Measurements from ENCODE around the gene KRTAP3-1. TPM values are rescaled to one million over a fixed set of nuclear protein-coding genes. Genes with fewer than 3 reads are reported as not detected.
"Not testable (repeated sequence)": the region's sequence is repeated elsewhere in the genome, so short reads cannot be mapped to it uniquely, and the experiment has no call there.

KRTAP3-1 gene
- polyA plus RNA-seq, 1 experiment: not detected

DNA sequence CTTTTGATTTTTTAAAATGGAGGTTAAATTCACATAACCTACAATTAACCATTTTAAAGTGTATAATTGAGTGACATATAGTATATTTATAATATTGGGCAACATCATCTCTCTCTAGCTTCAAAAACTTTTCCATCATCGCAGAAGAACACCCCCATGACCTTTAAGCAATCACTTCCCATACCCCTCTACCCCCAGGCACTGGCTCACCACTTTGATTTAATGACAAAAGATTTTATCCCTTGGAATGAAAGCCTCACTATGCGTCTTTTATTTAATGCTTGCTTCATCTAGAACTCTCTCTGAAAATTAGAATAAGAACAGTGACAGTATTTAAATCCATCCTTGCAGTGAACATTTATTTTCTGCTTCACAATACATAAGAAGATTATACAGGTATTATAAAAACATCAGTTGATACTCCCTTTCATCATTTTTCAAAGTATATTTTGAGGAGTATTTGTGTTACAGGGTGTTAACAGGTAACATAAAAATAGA lies 29.0 kb upstream of the KRTAP3-1 start:
- CTCF ChIA-PET: no interaction called here
- H3K27me3 ChIP-seq (ENCODE audit: control insufficient read depth, insufficient read depth, low read length): no peaks in the 10 kb centered on the region
- H3K4me3 ChIP-seq (ENCODE audit: low read depth, low read length): no peak overlapping the region
- H3K36me3 ChIP-seq (ENCODE audit: control insufficient read depth, insufficient read depth, low read length): no peaks in the 10 kb centered on the region
- no peak for DNase-seq (ENCODE audit: low read depth)
- TF ChIP-seq, protein P1, sequence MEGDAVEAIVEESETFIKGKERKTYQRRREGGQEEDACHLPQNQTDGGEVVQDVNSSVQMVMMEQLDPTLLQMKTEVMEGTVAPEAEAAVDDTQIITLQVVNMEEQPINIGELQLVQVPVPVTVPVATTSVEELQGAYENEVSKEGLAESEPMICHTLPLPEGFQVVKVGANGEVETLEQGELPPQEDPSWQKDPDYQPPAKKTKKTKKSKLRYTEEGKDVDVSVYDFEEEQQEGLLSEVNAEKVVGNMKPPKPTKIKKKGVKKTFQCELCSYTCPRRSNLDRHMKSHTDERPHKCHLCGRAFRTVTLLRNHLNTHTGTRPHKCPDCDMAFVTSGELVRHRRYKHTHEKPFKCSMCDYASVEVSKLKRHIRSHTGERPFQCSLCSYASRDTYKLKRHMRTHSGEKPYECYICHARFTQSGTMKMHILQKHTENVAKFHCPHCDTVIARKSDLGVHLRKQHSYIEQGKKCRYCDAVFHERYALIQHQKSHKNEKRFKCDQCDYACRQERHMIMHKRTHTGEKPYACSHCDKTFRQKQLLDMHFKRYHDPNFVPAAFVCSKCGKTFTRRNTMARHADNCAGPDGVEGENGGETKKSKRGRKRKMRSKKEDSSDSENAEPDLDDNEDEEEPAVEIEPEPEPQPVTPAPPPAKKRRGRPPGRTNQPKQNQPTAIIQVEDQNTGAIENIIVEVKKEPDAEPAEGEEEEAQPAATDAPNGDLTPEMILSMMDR (IDR thresholded peaks at IDR 0.05; ENCODE audit: insufficient read depth, low read depth, low read length): no peak
- POLR2A ChIA-PET: no interaction called here

DNA sequence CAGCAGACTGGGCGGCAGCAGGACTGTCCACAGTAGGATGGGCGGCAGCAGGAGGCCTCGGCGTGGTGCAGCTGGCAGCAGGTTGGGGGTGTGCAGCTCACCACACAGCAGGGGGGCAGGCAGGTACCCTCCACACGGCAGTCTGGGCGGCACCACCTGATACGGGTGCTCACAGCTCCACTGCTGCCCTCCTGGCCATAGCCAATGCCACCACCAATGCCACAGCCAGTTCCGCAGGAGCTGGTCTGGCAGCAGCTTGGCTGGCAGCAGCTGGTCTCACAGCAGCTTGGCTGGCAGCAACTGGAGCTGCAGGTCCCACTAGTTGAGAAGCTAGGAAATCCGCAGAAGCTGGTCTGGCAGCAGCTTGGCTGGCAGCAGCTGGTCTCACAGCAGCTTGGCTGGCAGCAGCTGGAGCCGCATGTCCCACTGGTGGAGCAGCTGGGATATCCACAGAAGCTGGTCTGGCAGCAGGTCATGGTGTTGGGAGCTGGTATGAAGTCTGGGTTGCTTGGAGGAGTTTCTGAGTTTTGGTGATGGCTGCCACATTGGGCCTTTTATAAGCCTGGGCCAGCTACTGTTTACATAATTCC lies 25.5 kb upstream of the KRTAP3-1 start, which contains the start of gene KRTAP1-3:
KRTAP1-3 (minus strand) TSS at position 529 of the 590 bp plus-strand sequence; CDS start at position 476, 53 bp downstream.
- DNase-seq (ENCODE audit: low read depth); H3K36me3 ChIP-seq (ENCODE audit: control insufficient read depth, insufficient read depth, low read length): not testable (repeated sequence)

DNA sequence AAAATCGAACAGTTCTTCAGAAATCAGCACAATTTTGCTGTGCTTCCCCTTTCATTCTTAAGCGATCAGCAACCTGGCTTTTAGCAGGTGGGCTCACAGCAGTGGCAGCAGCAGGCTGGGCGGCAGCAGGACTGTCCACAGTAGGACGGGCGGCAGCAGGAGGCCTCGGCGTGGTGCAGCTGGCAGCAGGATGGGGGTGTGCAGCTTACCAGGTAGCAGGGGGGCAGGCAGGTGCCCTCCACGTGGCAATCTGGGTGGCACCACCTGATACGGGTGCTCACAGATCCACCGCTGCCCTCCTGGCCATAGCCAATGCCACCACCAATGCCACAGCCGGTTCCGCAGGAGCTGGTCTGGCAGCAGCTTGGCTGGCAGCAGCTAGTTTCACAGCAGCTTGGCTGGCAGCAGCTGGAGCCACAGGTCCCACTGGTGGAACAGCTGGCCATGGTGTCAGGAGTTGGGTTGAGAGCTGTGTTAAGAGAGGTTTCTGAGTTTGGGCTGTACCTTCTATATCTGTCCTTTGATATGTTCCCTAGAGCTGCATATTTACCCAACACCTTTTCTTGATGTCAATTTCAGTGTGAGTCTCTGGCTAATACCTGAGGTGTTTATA lies 20.8 kb upstream of the KRTAP3-1 start, which contains the start of gene KRTAP1-4:
KRTAP1-4 (minus strand) TSS at position 563 of the 613 bp plus-strand sequence; CDS start at position 446, 117 bp downstream.
- TF ChIP-seq, protein P1 (IDR thresholded peaks at IDR 0.05; ENCODE audit: insufficient read depth, low read depth, low read length): no peak
- Histone ChIP-seq H3K27me3 (ENCODE audit: control insufficient read depth, insufficient read depth, low read length) (no peaks in the 10 kb centered on the region), H3K4me3 (ENCODE audit: low read depth, low read length) (no peak within 1 kb of the TSS), H3K36me3 (ENCODE audit: control insufficient read depth, insufficient read depth, low read length) (no peaks in the 10 kb centered on the region)
- no peak for DNase-seq (ENCODE audit: low read depth)
- ChIA-PET CTCF (interaction anchor here (1.0 to 1.6 kb wide), 4 partner anchors 11 to 122 kb away, joined by 3 to 5 read pairs (median 4); partner anchors contain the start of genes KRTAP1-1 and KRTAP2-1), POLR2A (no interaction called here)

More for the DNA sequence above, 25.5 kb upstream of the KRTAP3-1 start, which contains the start of gene KRTAP1-3:
- POLR2A ChIA-PET; H3K27me3 ChIP-seq (ENCODE audit: control insufficient read depth, insufficient read depth, low read length); CTCF ChIA-PET; H3K4me3 ChIP-seq (ENCODE audit: low read depth, low read length): not testable (repeated sequence)

DNA sequence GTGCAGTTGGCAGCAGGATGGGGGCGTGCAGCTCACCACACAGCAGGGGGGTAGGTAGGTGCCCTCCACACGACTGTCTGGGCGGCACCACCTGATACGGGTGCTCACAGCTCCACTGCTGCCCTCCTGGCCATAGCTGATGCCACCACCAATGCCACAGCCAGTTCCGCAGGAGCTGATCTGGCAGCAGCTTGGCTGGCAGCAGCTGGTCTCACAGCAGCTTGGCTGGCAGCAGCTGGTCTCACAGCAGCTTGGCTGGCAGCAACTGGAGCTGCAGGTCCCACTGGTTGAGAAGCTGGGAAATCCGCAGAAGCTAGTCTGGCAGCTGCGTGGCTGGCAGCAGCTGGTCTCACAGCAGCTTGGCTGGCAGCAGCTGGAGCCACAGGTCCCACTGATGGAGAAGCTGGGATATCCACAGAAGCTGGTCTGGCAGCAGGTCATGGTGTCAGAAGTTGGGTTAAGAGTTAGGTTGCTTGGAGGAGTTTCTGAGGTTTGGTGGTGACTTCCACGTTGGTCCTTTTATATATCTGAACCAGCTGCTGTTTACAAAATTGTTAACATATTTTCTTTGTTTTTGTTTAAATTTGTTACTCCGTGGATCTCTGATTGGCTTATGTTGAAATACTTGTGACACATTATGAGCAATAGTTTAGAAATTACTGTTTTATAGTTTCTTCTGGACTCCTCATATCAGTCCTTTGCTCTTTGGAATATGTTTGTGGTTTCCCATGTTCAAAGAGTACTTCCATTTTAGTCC lies 18.0 kb upstream of the KRTAP3-1 start, which contains the start of gene KRTAP1-5:
KRTAP1-5 (minus strand) TSS at position 494 of the 757 bp plus-strand sequence; CDS start at position 441, 53 bp downstream.
- TF ChIP-seq, protein P1 (IDR thresholded peaks at IDR 0.05; ENCODE audit: insufficient read depth, low read depth, low read length): no peak
- no peaks in the 10 kb centered on the region for H3K36me3 ChIP-seq (ENCODE audit: control insufficient read depth, insufficient read depth, low read length)
- POLR2A ChIA-PET: interaction anchor here (0.7 to 0.8 kb wide), 2 partner anchors 13 to 33 kb away, joined by 3 to 5 read pairs; partner anchors contain the start of gene KRTAP2-3
- CTCF ChIA-PET: interaction anchor here (0.8 to 1.1 kb wide), 2 partner anchors 13 to 33 kb away, joined by 3 to 5 read pairs; partner anchors contain the start of gene KRTAP2-3
- no peaks in the 10 kb centered on the region for H3K27me3 ChIP-seq (ENCODE audit: control insufficient read depth, insufficient read depth, low read length)
- DNase-seq (ENCODE audit: low read depth): peak; percentile 90
- no peak within 1 kb of the TSS for H3K4me3 ChIP-seq (ENCODE audit: low read depth, low read length)

DNA sequence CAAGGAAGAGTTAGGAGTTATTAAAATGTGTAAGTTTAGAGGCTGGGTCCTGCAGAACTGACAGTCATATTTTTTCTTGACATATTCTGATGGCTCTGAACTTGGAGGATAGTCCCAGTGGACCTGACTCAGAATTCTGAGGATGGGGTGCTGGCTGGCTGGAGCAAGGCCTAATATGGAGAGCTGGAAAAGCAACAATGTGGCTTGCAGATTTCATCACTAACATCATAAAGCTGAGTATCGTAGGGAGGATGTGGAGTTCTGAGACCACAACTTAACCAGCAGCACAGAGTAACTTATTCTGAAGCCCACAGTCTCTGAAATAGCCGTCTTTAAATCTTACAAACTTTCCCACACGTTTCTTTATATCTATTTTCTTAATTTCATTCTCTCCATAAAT lies 15.8 kb upstream of the KRTAP3-1 start:
- no peak for DNase-seq (ENCODE audit: low read depth)

More for the DNA sequence above, 15.8 kb upstream of the KRTAP3-1 start:
- TF ChIP-seq, protein P1 (IDR thresholded peaks at IDR 0.05; ENCODE audit: insufficient read depth, low read depth, low read length): no peak
- no peaks in the 10 kb centered on the region for H3K36me3 ChIP-seq (ENCODE audit: control insufficient read depth, insufficient read depth, low read length)
- no peaks in the 10 kb centered on the region for H3K27me3 ChIP-seq (ENCODE audit: control insufficient read depth, insufficient read depth, low read length)
- H3K4me3 ChIP-seq (ENCODE audit: low read depth, low read length): no peak overlapping the region
- POLR2A ChIA-PET: interaction anchor here (0.5 to 0.6 kb wide), 4 partner anchors 28 to 573 kb away, joined by 3 to 18 read pairs (median 3); partner anchors contain the start of gene KRTAP2-3
- CTCF ChIA-PET: interaction anchor here (0.9 to 2.0 kb wide), 6 partner anchors 11 to 298 kb away, joined by 3 to 7 read pairs (median 3); partner anchors contain the start of gene KRTAP2-3
